IMR-90 (cell line): ENCODE measurements around the gene PRICKLE2.

Experiments used
- CTCF ChIP-seq: conservative IDR thresholded peaks from 2 replicates; pipeline ENCODE4 v1.5.1; 2012; ENCODE audit warnings: mild to moderate bottlenecking, low read depth, low read length, improper control_type of control experiment
- POLR2A ChIP-seq: IDR thresholded peaks from 2 replicates; pipeline ENCODE4 v1.6.1; 2012; ENCODE audit warnings: mild to moderate bottlenecking, low read depth, low read length
- RFX5 ChIP-seq: IDR thresholded peaks from 2 replicates; pipeline ENCODE4 v1.8.0; 2012; ENCODE audit warnings: low read depth, mild to moderate bottlenecking, low read length, moderate library complexity
- SMC3 ChIP-seq: fragments of 150-350 bp; IDR thresholded peaks from 2 replicates; pipeline ENCODE4 v1.6.1; 2016; ENCODE audit warnings: low read depth, mild to moderate bottlenecking, antibody characterized with exemption, low read length, moderate library complexity
- USF2 ChIP-seq: fragments of 150-350 bp; IDR thresholded peaks from 2 replicates; pipeline ENCODE4 v1.6.1; 2017; ENCODE audit warnings: mild to moderate bottlenecking, antibody characterized with exemption, low read length, low read depth

GRCh38 chr3:64109438-64109837 lies 115.8 kb downstream of the PRICKLE2 start:
- TF ChIP-seq POLR2A (no peak), USF2 (no peak), CTCF (no peak), SMC3 (no peak), RFX5 (no peak)
